Smooth muscle cell (in vitro differentiated cells): Measurements from ENCODE around the gene NUDT3. TPM values are rescaled to one million over a fixed set of nuclear protein-coding genes. Genes with fewer than 3 reads are reported as not detected.

Experiments used
- DNase-seq: peaks from one replicate; lab custom pipeline; 2025; ENCODE audit not compliant: unreplicated experiment; lab: John Stamatoyannopoulos, UW
- H2AFZ ChIP-seq: fragments of 200-600 bp; sonication (generic); 2 replicates; pipeline ENCODE4 v1.6.0; 2016; ENCODE audit warnings: antibody characterized with exemption, low read depth, mild to moderate bottlenecking
- H3F3A ChIP-seq: fragments of 200-600 bp; sonication (generic); 2 replicates; pipeline ENCODE4 v1.6.0; 2017; ENCODE audit warnings: antibody characterized with exemption, low read depth
- H3K27ac ChIP-seq: fragments of 200-600 bp; sonication (generic); 2 replicates; pipeline ENCODE4 v1.5.1; 2016; ENCODE audit warnings: low read depth, mild to moderate bottlenecking
- H3K27me3 ChIP-seq: fragments of 200-600 bp; sonication (generic); 2 replicates; pipeline ENCODE4 v1.6.1; 2016; ENCODE audit warnings: low read depth, mild to moderate bottlenecking
- H3K36me3 ChIP-seq: fragments of 200-600 bp; sonication (generic); 2 replicates; pipeline ENCODE4 v1.5.1; 2016; ENCODE audit warnings: low read depth
- H3K4me1 ChIP-seq: fragments of 200-600 bp; sonication (generic); 2 replicates; pipeline ENCODE4 v1.5.1; 2016; ENCODE audit warnings: low read depth
- H3K4me2 ChIP-seq: fragments of 200-600 bp; sonication (generic); 2 replicates; pipeline ENCODE4 v1.6.0; 2016; ENCODE audit warnings: mild to moderate bottlenecking
- H3K4me3 ChIP-seq: fragments of 200-600 bp; sonication (generic); 2 replicates; pipeline ENCODE4 v1.5.1; 2016; ENCODE audit warnings: mild to moderate bottlenecking
- H3K79me2 ChIP-seq: fragments of 200-600 bp; sonication (generic); 2 replicates; pipeline ENCODE4 v1.6.0; 2016; ENCODE audit warnings: low read depth, mild to moderate bottlenecking
- H3K9ac ChIP-seq: fragments of 200-600 bp; sonication (generic); 2 replicates; pipeline ENCODE4 v1.6.0; 2016; ENCODE audit warnings: low read depth
- H3K9me3 ChIP-seq: fragments of 200-600 bp; sonication (generic); replicated peaks from 2 replicates; pipeline ENCODE4 v1.5.1; 2016; ENCODE audit warnings: low read depth
- H4K20me1 ChIP-seq: fragments of 200-600 bp; sonication (generic); 2 replicates; pipeline ENCODE4 v1.6.0; 2016; ENCODE audit warnings: low read depth
- CTCF ChIP-seq: fragments of 200-600 bp; sonication (generic); IDR thresholded peaks from 2 replicates; pipeline ENCODE4 v1.5.1; 2017; ENCODE audit warnings: borderline replicate concordance, mild to moderate bottlenecking, antibody characterized with exemption; ENCODE audit not compliant: insufficient read depth, poor library complexity, severe bottlenecking
- WGBS: methylation state at CpG from one replicate; pipeline ENCODE4 v1.1.7; 2016; ENCODE audit warnings: low lambda C conversion rate; 5-methylcytosine and 5-hydroxymethylcytosine counted together
- polyA plus RNA-seq: library from polyadenylated mRNA; unstranded; fragments of >200 nt; fragmentation: Nextera tagmentation; extraction: Ambion mirVana; gene quantifications from 2 replicates; pipeline ENCODE4 v1.2.1, GENCODE V29; 2016
- total RNA-seq: library from RNA; depleted of rRNA; stranded (reverse); fragments of >200 nt; gene quantifications from 2 replicates; pipeline ENCODE4 v1.2.3, GENCODE V29; 2014

NUDT3 gene
- total and polyA plus RNA-seq, 2 experiments from 2014 or later = 7.5 to 12.9 TPM

DNA sequence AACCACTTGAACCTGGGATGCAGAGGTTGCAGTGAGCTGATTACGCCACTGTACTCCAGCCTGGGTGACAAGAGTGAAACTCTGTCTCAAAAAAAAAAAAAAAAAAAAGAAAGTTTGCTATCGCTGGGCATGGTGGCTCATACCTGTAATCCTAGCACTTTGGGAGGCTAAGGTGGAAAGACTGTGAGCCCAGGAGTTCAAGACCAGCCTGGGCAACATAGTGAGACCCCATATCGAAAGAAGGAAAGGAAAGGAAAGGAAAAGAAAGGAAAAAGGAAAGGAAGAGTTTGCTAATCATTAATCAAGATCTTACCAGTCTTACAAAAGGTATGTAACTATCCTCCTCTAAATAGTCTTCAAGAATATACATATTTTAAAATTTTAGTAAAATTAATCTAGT is 88.3 kb downstream of the NUDT3 start:
- WGBS = 93% methylated on average over 3 of the region's 3 CpGs
- peaks cover 82% of the 10 kb centered on the region for H4K20me1 ChIP-seq

GRCh38 chr6:34302929-34303328 is 89.5 kb downstream of the NUDT3 start:
- WGBS = 98% methylated on average over 4 of the region's 4 CpGs
- H3K9ac ChIP-seq = no peak overlapping the region
- no peaks in the 10 kb centered on the region for H3K27me3 ChIP-seq
- H2AFZ ChIP-seq = no peak overlapping the region
- H3K4me3 ChIP-seq = no peak overlapping the region
- no peaks in the 10 kb centered on the region for H3K36me3 ChIP-seq
- no peak for TF ChIP-seq CTCF
- H3K9me3 ChIP-seq = no peaks in the 10 kb centered on the region
- peaks cover 74% of the 10 kb centered on the region for H4K20me1 ChIP-seq
- no peaks in the 10 kb centered on the region for H3K79me2 ChIP-seq
- peaks cover 4% of the 10 kb centered on the region for H3F3A ChIP-seq
- H3K4me1 ChIP-seq = no peaks in the 10 kb centered on the region
- no peak overlapping the region for H3K4me2 ChIP-seq
- no peak overlapping the region for H3K27ac ChIP-seq
- no peak for DNase-seq

More for the DNA sequence above, 88.3 kb downstream of the NUDT3 start:
- no peak for TF ChIP-seq CTCF
- Histone ChIP-seq H3K9ac (no peak overlapping the region), H3K4me2 (no peak overlapping the region), H3K4me1 (no peaks in the 10 kb centered on the region), H3K9me3 (no peaks in the 10 kb centered on the region), H3K79me2 (peaks cover 4% of the 10 kb centered on the region), H2AFZ (no peak overlapping the region), H3K27me3 (no peaks in the 10 kb centered on the region), H3K4me3 (no peak overlapping the region), H3F3A (peaks cover 4% of the 10 kb centered on the region), H3K27ac (no peak overlapping the region), H3K36me3 (no peaks in the 10 kb centered on the region)
- DNase-seq = no peak

- DNase-seq = no peak
- WGBS = 75% methylated on average over 2 of the region's 2 CpGs
- Histone ChIP-seq H3K9me3 (no peaks in the 10 kb centered on the region), H3K9ac (no peak overlapping the region), H2AFZ (no peak overlapping the region), H3K4me1 (no peaks in the 10 kb centered on the region), H4K20me1 (peaks cover 61% of the 10 kb centered on the region), H3K36me3 (no peaks in the 10 kb centered on the region), H3K4me3 (no peak overlapping the region), H3K79me2 (no peaks in the 10 kb centered on the region), H3K27ac (no peak overlapping the region), H3K27me3 (no peaks in the 10 kb centered on the region), H3K4me2 (no peak overlapping the region), H3F3A (no peaks in the 10 kb centered on the region)
- no peak for TF ChIP-seq CTCF
Observed at GRCh38 chr6:34301408-34301807, 91.1 kb downstream of the NUDT3 start.

DNA sequence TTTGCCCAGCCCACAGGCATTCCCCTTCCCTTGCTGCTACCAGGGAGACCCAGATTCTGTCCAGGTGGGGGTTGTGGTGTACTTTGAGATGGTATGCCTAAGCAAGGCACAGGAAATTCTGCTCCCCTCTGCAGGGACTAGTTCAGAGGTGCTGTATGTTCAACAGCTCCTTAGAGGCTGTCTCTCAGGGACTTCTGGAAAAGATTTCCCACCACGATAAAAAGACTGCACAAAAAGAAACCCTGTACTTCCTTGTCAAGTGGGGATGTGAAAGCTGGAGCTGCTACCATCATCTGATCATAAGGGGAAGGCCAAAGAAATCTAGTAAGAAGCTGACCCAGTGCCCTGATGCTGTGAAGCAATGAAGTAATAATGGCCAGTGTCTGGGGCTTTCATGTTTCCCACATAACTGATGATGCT is 92.1 kb downstream of the NUDT3 start:
- no peak overlapping the region for H3K4me3 ChIP-seq
- no peaks in the 10 kb centered on the region for H3F3A ChIP-seq
- no peaks in the 10 kb centered on the region for H3K79me2 ChIP-seq
- no peak overlapping the region for H3K27ac ChIP-seq
- no peak overlapping the region for H3K9ac ChIP-seq
- 95% methylated on average over 1 of the region's 1 CpG for WGBS
- H3K9me3 ChIP-seq = no peaks in the 10 kb centered on the region
- H4K20me1 ChIP-seq = peaks cover 60% of the 10 kb centered on the region
- no peak overlapping the region for H3K4me2 ChIP-seq
- DNase-seq = no peak
- H2AFZ ChIP-seq = no peak overlapping the region
- no peaks in the 10 kb centered on the region for H3K4me1 ChIP-seq
- H3K36me3 ChIP-seq = no peaks in the 10 kb centered on the region
- no peaks in the 10 kb centered on the region for H3K27me3 ChIP-seq
- TF ChIP-seq CTCF = no peak
